HG03439 (cell line): ENCODE data around the gene NEAT1.

Source experiments
- ATAC-seq: cut with Tn5 transposase; IDR thresholded peaks from one replicate; pipeline ENCODE4 v1.9.1; 2021; ENCODE audit warnings: mild to moderate bottlenecking, moderate library complexity; ENCODE audit not compliant: unreplicated experiment

The NEAT1 gene

GRCh38 chr11:65389294-65389980, 33.2 kb upstream of the NEAT1 start:
- ATAC-seq = no peak

DNA sequence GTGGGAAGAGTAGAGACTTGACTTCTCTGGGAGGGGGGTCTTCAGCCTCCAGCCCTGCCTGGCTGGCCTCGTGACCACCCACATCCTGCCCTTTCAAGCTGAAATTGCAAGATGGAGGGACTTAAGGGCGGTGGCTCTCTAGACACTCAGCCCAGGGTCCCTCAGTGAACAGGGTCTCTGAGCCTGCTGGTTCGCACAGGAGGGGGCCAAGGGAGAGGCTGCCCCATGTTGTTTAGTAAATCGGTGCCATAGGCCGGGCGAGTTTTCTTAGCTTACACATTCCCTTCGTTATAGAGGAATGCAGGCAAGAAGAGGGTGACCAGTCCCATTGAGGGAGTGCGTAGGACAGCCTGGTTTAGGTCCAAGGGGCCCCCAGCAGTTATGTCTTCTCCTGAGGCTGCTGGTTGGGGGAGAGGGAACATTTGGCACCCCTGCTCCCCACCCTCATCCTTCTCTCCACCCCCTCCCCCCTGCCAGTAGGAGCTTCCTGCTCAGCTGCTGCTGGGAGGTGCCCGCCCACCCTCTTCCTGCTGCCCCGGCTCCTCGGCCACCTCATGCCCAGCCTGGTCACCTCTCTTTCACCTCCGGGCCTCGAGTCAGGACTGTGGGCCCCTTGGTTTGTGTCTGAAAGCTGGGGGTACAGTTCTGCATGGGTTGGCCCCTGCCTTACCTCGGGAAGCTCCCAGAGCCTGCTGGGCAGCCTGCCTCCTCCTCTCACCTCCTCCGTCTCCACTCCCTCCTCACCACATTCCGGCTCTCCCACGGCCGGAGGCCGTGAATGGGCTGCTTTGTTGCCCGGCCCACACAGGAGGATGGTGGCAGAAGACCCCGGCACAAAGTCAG, 32.3 kb upstream of the NEAT1 start:
- ATAC-seq = no peak

DNA sequence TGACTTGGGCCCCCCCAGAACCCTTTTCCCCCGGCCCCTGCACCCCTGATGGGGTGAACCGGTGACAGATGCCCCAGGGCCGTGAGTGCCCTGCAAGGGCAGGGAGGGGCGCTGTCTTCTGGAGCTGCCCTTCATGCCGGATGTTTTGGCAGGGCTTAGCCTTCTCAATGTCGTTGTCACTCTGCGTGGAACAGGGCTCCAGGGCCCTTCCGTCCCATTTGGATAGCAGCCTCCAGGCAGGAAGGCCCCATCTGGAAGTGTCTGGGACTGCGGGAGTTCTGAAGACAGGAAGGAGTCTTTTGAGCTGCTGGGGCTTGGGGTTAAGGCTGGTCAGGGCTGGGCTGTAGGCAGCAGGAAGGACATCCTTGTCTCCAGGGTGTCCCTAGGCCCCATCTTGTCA, 31.6 kb upstream of the NEAT1 start:
- ATAC-seq = no peak

- ATAC-seq = no peak
These were observed 30.3 kb upstream of the NEAT1 start for GRCh38 chr11:65392186-65392829.

DNA sequence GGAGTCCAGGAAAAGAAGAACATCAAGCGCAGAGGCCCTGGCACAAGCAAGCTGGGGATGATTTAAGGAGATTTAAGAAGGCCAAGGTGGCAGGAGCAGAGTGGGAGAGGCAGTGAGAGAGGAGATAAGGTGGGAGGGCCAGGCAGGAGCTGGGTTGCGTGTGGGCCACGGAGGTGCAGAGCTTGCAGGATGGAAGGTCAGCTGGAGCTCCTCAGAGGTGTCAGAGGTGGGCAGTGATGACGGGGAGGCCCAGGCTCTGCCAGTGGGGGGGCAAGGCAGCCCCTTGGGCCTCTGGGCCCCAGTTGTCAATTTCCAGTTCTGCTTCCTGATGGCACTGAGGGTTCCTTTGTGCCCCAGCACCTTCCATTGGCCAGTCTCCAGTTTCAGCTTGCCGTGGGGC, 29.7 kb upstream of the NEAT1 start:
- no peak for ATAC-seq

- ATAC-seq = no peak
These were observed 29.0 kb upstream of the NEAT1 start for GRCh38 chr11:65393513-65394079.

DNA sequence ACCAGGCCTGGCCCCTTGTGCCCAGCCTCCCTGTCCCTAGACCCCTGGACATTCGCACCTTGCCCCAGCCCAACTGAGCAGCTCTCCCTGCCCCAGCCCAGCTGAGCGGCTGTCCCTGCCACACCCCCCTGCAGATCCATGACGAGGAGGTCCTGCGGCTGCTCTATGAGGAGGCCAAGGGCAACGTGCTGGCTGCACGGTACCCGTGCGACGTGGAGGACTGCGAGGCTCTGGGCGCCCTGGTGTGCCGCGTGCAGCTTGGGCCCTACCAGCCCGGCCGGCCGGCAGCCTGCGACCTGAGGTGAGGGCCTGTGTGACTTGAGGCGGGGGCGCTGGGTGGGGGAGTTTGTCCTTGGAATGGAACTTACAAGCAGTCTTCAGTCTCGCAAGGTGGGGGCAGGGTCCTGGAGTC, 28.5 kb upstream of the NEAT1 start:
- no peak for ATAC-seq

- no peak for ATAC-seq
These were observed 26.6 kb upstream of the NEAT1 start for GRCh38 chr11:65395961-65396530.

GRCh38 chr11:65396769-65397745, 25.5 kb upstream of the NEAT1 start:
- no peak for ATAC-seq

GRCh38 chr11:65398362-65398910, 24.2 kb upstream of the NEAT1 start:
- no peak for ATAC-seq

DNA sequence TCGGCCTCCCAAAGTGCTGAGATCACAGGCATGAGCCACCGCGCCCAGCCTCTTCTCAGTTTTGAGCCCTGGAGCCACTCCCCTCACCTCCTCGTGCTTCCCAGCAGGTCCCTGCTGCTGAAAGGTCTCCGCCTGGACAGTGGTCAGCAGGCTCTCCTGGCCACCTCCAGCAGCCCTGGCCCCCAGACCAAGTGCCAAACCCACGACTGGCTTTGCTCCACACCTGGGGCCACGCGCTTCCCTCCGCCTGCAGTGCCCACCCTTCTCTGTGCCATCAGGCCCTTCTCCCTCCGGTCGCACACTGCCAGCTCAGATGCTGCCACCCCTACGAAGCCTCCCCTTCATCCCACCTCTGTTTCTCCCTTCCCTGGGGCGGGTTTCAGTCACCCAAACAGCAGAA, 23.3 kb upstream of the NEAT1 start:
- ATAC-seq = no peak

- no peak for ATAC-seq
These were observed 22.8 kb upstream of the NEAT1 start for GRCh38 chr11:65399845-65400244.

- ATAC-seq = no peak
These were observed 22.1 kb upstream of the NEAT1 start for GRCh38 chr11:65400307-65401072.

DNA sequence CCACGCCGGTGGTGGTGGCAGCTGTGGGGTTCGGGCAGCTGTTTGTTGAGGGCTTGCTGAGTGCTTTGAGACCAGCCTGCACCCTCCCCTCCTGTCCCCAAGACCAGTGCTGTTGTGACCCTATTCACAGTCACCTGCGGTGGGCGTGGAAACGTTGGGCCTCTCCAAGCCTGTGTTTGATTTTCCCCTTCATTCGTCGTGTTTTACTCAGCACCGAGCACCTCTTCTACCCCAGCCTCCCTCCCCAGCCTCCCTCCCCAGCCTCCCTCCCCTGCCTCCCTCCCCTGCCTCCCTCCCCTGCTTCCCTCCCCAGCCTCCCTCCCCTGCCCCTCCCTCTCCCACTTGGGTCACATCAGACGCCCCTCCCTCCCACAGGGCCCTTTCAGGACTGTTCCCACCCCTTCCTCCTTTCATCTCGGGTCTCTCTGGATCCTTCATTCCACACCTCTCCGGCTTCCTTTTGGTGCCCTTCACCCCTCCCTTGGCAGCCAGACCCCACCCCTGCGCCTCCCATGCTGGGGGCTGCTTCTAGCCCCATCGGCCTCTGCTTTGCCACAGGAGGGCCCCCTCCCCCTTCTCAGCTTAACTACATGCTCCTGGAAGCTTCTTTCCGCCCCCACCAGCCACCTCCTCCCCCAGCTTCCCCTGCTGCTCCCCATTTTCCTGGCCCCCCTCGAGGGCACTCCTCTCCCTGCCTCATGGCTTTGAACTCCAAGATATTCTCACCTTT, 21.4 kb upstream of the NEAT1 start:
- no peak for ATAC-seq

GRCh38 chr11:65401803-65402248, 20.8 kb upstream of the NEAT1 start:
- no peak for ATAC-seq

DNA sequence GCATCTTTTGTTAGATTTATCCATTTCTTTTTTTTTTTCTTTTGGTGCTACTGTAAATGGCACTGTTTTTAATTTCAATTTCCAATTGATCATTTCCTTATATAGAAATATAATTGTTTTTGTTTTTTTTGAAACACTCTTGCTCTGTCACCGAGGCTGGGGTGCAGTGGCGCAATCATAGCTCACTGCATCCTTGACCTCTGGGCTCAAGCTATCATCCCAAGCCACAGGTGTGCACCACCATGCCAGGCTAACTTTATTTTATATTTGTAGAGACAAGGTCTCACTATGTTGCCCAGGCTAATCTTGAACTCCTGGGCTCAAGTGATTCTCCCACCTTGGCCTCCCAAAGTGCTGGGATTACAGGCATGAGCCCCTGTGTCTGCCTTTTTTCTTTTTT, 19.8 kb upstream of the NEAT1 start:
- ATAC-seq = no peak

GRCh38 chr11:65403607-65404121, 18.9 kb upstream of the NEAT1 start:
- no peak for ATAC-seq

- ATAC-seq = no peak
These were observed 18.4 kb upstream of the NEAT1 start for GRCh38 chr11:65404210-65404609.
